Sigmoid colon (tissue), 7 donors: ENCODE measurements around the gene PAF1. TPM values are rescaled to one million over a fixed set of nuclear protein-coding genes. Genes with fewer than 3 reads are reported as not detected.

Experiments used
- DNase-seq: peaks from one replicate; pipeline ENCODE4 v3.0.0-alpha.2; 2019
- H3K27ac ChIP-seq, 4 donors: fragments of 200-600 bp; sonication (generic); one replicate each; pipeline ENCODE4 v1.5.1; 2016 to 2019; ENCODE audit warnings: mild to moderate bottlenecking in 1 of 4
- H3K27me3 ChIP-seq, 3 donors: fragments of 200-600 bp; sonication (generic); one replicate each; pipeline ENCODE4 v1.5.1; 2019; ENCODE audit warnings: mild to moderate bottlenecking in 1 of 3
- H3K36me3 ChIP-seq, 4 donors: fragments of 200-600 bp; sonication (generic); one replicate each; pipeline ENCODE4 v1.5.1; 2016 to 2019
- H3K4me1 ChIP-seq, 4 donors: fragments of 200-600 bp; sonication (generic); one replicate each; pipeline ENCODE4 v1.5.1; 2017 to 2019
- H3K4me3 ChIP-seq, 4 donors: fragments of 200-600 bp; sonication (generic); one replicate each; pipeline ENCODE4 v1.5.1; 2017 to 2019; ENCODE audit warnings: mild to moderate bottlenecking in 2 of 4, moderate library complexity in 1 of 4
- H3K9me3 ChIP-seq, 4 donors: fragments of 200-600 bp in 3 of 4; sonication (generic) in 3 of 4; one replicate each; pipeline versions ENCODE4 v1.5.1 to v1.6.1; 2013 to 2019
- EP300 ChIP-seq, 4 donors: sonication (generic); formaldehyde crosslinking; IDR thresholded peaks; one replicate each; pipeline ENCODE4 v1.6.1; 2017; ENCODE audit warnings: antibody characterized with exemption in 4 of 4
- POLR2A ChIP-seq, 2 donors: fragments of 450-650 bp; IDR thresholded peaks; one replicate each; pipeline ENCODE4 v1.6.1; 2016; ENCODE audit warnings: antibody characterized with exemption in 2 of 2, mild to moderate bottlenecking in 2 of 2, moderate library complexity in 2 of 2
- POLR2AphosphoS5 ChIP-seq, 4 donors: sonication (generic); formaldehyde crosslinking; IDR thresholded peaks; one replicate each; pipeline ENCODE4 v1.6.1; 2017; ENCODE audit warnings: antibody characterized with exemption in 4 of 4
- WGBS, 2 donors: extraction: QIAGEN DNeasy Blood & Tissue Kit; methylation state at CpG; one replicate each; pipeline ENCODE4 v1.1.7; 2013; 5-methylcytosine and 5-hydroxymethylcytosine counted together
- intact Hi-C: fragments of 100-400 bp; cut with DNase I; formaldehyde crosslinking; loops from one replicate; pipeline ENCODE4 v1.15.1; 2023
- polyA plus RNA-seq, 3 donors: library from polyadenylated mRNA; stranded (reverse); fragments of 200-250 nt; gene quantifications; one replicate each; pipeline ENCODE4 v1.2.3, GENCODE V29; 2013
- total RNA-seq, 4 donors: library from RNA; depleted of rRNA; stranded (reverse); fragments of >200 nt; gene quantifications; one replicate each; pipeline ENCODE4 v1.1.0, GENCODE V29; 2016
- TF ChIP-seq, protein P1 (sequence below), 4 experiments: fragments of 450-650 bp in 3 of 4; fragments of 200-600 bp in 1 of 4; IDR thresholded peaks; one replicate each; pipeline ENCODE4 v1.5.1; 2016 to 2019; ENCODE audit warnings: antibody characterized with exemption in 4 of 4, mild to moderate bottlenecking in 3 of 4, moderate library complexity in 2 of 4
- donor health status: healthy with polysubstance abuse.
- donor health status: Bipolar disorder and iron deficiency.
- donor health status: healthy.

The PAF1 gene
- total and polyA plus RNA-seq, 7 donors, result 28.2 to 51.8 (median 37.7) TPM

- Histone ChIP-seq H3K27ac (peak overlapping the region in 1 of 4 donors; percentile 21), H3K4me3 (no peak overlapping the region), H3K4me1 (peaks cover 0 to 43% (median 35%) of the 10 kb centered on the region in 4 donors), H3K27me3 (no peaks in the 10 kb centered on the region), H3K9me3 (no peaks in the 10 kb centered on the region), H3K36me3 (peaks cover 7 to 65% (median 42%) of the 10 kb centered on the region in 4 donors)
- DNase-seq, result no peak
- TF ChIP-seq POLR2AphosphoS5 (IDR thresholded peaks at IDR 0.05), result no peak
- no peak for TF ChIP-seq EP300 (IDR thresholded peaks at IDR 0.05)
- TF ChIP-seq POLR2A (IDR thresholded peaks at IDR 0.05), result no peak
- TF ChIP-seq, protein P1, sequence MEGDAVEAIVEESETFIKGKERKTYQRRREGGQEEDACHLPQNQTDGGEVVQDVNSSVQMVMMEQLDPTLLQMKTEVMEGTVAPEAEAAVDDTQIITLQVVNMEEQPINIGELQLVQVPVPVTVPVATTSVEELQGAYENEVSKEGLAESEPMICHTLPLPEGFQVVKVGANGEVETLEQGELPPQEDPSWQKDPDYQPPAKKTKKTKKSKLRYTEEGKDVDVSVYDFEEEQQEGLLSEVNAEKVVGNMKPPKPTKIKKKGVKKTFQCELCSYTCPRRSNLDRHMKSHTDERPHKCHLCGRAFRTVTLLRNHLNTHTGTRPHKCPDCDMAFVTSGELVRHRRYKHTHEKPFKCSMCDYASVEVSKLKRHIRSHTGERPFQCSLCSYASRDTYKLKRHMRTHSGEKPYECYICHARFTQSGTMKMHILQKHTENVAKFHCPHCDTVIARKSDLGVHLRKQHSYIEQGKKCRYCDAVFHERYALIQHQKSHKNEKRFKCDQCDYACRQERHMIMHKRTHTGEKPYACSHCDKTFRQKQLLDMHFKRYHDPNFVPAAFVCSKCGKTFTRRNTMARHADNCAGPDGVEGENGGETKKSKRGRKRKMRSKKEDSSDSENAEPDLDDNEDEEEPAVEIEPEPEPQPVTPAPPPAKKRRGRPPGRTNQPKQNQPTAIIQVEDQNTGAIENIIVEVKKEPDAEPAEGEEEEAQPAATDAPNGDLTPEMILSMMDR (IDR thresholded peaks at IDR 0.05), result no peak
- intact Hi-C loops, result no loop called here
- WGBS, 2 donors, result 85 to 87% methylated on average over 30 of the region's 30 CpGs
These were observed 26.7 kb upstream of the PAF1 start for GRCh38 chr19:39417463-39418181.

- TF ChIP-seq, protein P1 (IDR thresholded peaks at IDR 0.05), result no peak
- TF ChIP-seq POLR2A (IDR thresholded peaks at IDR 0.05) (no peak), EP300 (IDR thresholded peaks at IDR 0.05) (no peak), POLR2AphosphoS5 (IDR thresholded peaks at IDR 0.05) (no peak)
- Histone ChIP-seq H3K9me3 (no peaks in the 10 kb centered on the region), H3K4me3 (no peak overlapping the region), H3K27me3 (no peaks in the 10 kb centered on the region), H3K27ac (peak overlapping the region; percentile 12 to 100 (median 100)), H3K36me3 (peaks cover 7 to 53% (median 36%) of the 10 kb centered on the region in 4 donors), H3K4me1 (peaks cover 0 to 49% (median 38%) of the 10 kb centered on the region in 4 donors)
- intact Hi-C loops, result no loop called here
- 66 to 81% methylated on average over 27 of the region's 27 CpGs for WGBS, 2 donors
- no peak for DNase-seq
These were observed 25.5 kb upstream of the PAF1 start for GRCh38 chr19:39416152-39417120.

- intact Hi-C loops, result no loop called here
- Histone ChIP-seq H3K27me3 (no peaks in the 10 kb centered on the region), H3K36me3 (peaks cover 7 to 42% (median 31%) of the 10 kb centered on the region in 4 donors), H3K4me1 (peaks cover 0 to 59% (median 48%) of the 10 kb centered on the region in 4 donors), H3K9me3 (no peaks in the 10 kb centered on the region), H3K4me3 (peak overlapping the region in 3 of 4 donors; percentile 83 to 99 (median 98)), H3K27ac (peak overlapping the region; percentile 100)
- DNase-seq, result peak; percentile 74
- 66 to 77% methylated on average over 35 of the region's 35 CpGs for WGBS, 2 donors
- TF ChIP-seq, protein P1 (IDR thresholded peaks at IDR 0.05), result no peak
- TF ChIP-seq EP300 (IDR thresholded peaks at IDR 0.05) (no peak), POLR2AphosphoS5 (IDR thresholded peaks at IDR 0.05) (peak in 1 of 4 donors; percentile 5), POLR2A (IDR thresholded peaks at IDR 0.05) (no peak)
These were observed 24.5 kb upstream of the PAF1 start for GRCh38 chr19:39415111-39416046.
